K562 (cell line): ENCODE results near the gene CLK3. TPM values are rescaled to one million over a fixed set of nuclear protein-coding genes. Genes with fewer than 3 reads are reported as not detected.

ENCODE experiments used
- ATAC-seq: fragments of 200-7000 bp; cut with Tn5 transposase; 3 replicates; pipeline ENCODE4 v1.9.1; 2020; ENCODE audit warnings: moderate library complexity
- BruUV-seq: library from RNA; stranded (reverse); fragments of 400-500 nt; replicated peaks from 2 replicates; lab custom pipeline; 2021; lab: Mats Ljungman, UMichigan
- CTCF ChIA-PET: fragments of 300-600 bp; formaldehyde crosslinking; extraction: SDS; loops from one replicate; lab custom pipeline; 2021; ENCODE audit warnings: low intra/inter-chr PET ratio; lab: Yijun Ruan, JAX
- POLR2A ChIA-PET: fragments of 300-600, 350-650 bp; sonication (Branson Sonifier 250); formaldehyde crosslinking; extraction: SDS; loops from one replicate; lab custom pipeline; 2021; ENCODE audit warnings: antibody characterized with exemption, inconsistent platforms; lab: Yijun Ruan, JAX
- DNase-seq, 4 experiments: peaks; one replicate each; pipeline versions ENCODE4 v3.0.0 to v3.0.0-alpha.2; 2011 to 2018; ENCODE audit warnings: low spot score in 3 of 4, mixed read lengths in 3 of 4; ENCODE audit errors: extremely low read depth in 1 of 4
- FAIRE-seq: peaks from 2 replicates; lab custom pipeline; 2011; peaks lifted over from hg19 to GRCh38; lab: Jason Lieb, UNC
- H2AFZ ChIP-seq: 2 replicates; pipeline ENCODE4 v1.6.0; 2011; ENCODE audit warnings: low read depth, low read length, control low read depth, inconsistent platforms
- H3K27ac ChIP-seq: fragments of 200-600 bp; 3 replicates; pipeline ENCODE4 v1.8.0; 2011; ENCODE audit warnings: low read depth, mild to moderate bottlenecking, control low read depth, inconsistent platforms, low read length, moderate library complexity, mixed read lengths; ENCODE audit errors: extremely low read depth
- H3K27me3 ChIP-seq, 2 experiments: fragments of 300-600 bp in 1 of 2; 2 replicates in 1 of 2; 3 replicates in 1 of 2; pipeline versions ENCODE4 v1.6.0 to v1.8.0; 2011; ENCODE audit warnings: inconsistent platforms in 2 of 2, low read length in 2 of 2, mild to moderate bottlenecking in 1 of 2, mixed read lengths in 1 of 2, moderate library complexity in 1 of 2; ENCODE audit not compliant: control insufficient read depth in 2 of 2, insufficient read depth in 2 of 2
- H3K36me3 ChIP-seq: fragments of 300-600 bp; 3 replicates; pipeline ENCODE4 v1.8.0; 2011; ENCODE audit warnings: mild to moderate bottlenecking, low read length, inconsistent platforms; ENCODE audit not compliant: control insufficient read depth, insufficient read depth
- H3K4me1 ChIP-seq, 2 experiments: fragments of 200-600 bp in 1 of 2; replicated peaks in 1 of 2; 2 replicates in 1 of 2; 3 replicates in 1 of 2; pipeline versions ENCODE4 v1.5.1 to v1.8.0; 2011; ENCODE audit warnings: inconsistent platforms in 2 of 2, low read length in 2 of 2, mild to moderate bottlenecking in 1 of 2, mixed read lengths in 1 of 2, moderate library complexity in 1 of 2; ENCODE audit not compliant: control insufficient read depth in 2 of 2, insufficient read depth in 2 of 2
- H3K4me2 ChIP-seq: 2 replicates; pipeline ENCODE4 v1.6.1; 2011; ENCODE audit warnings: low read length, control low read depth, inconsistent platforms, mixed read lengths; ENCODE audit not compliant: insufficient read depth
- H3K4me3 ChIP-seq: fragments of 200-600 bp; sonication (generic), shearing (Covaris generic); 2 replicates; pipeline ENCODE4 v1.5.1; 2016; ENCODE audit warnings: control low read depth, inconsistent platforms
- H3K79me2 ChIP-seq: fragments of 200-600 bp; 3 replicates; pipeline ENCODE4 v1.8.0; 2011; ENCODE audit warnings: low read length, inconsistent platforms; ENCODE audit not compliant: control insufficient read depth, insufficient read depth
- H3K9ac ChIP-seq, 2 experiments: 2 replicates each; pipeline versions ENCODE4 v1.6.0 to v1.6.1; 2011; ENCODE audit warnings: low read depth in 2 of 2, low read length in 2 of 2, control low read depth in 1 of 2, inconsistent platforms in 1 of 2, mild to moderate bottlenecking in 1 of 2, mixed read lengths in 1 of 2; ENCODE audit not compliant: insufficient read depth in 1 of 2
- H3K9me1 ChIP-seq: one replicate; pipeline ENCODE4 v1.6.0; 2011; ENCODE audit warnings: inconsistent platforms, mild to moderate bottlenecking, low read length, moderate library complexity; ENCODE audit not compliant: control insufficient read depth, insufficient read depth
- H3K9me3 ChIP-seq: replicated peaks from 2 replicates; pipeline ENCODE4 v1.5.1; 2011; ENCODE audit warnings: low read depth, low read length, inconsistent platforms; ENCODE audit not compliant: control insufficient read depth, insufficient read depth
- H4K20me1 ChIP-seq: replicated peaks from 2 replicates; pipeline ENCODE4 v1.6.1; 2011; ENCODE audit warnings: low read length, inconsistent platforms, mixed read lengths; ENCODE audit not compliant: control insufficient read depth, insufficient read depth
- CSDE1 ChIP-seq, 2 experiments: fragments of 450-650 bp; IDR thresholded peaks; 2 replicates each; pipeline ENCODE4 v1.6.1; 2016; ENCODE audit warnings: mild to moderate bottlenecking in 1 of 2
- FOXO4 ChIP-seq: fragments of 450-650 bp; formaldehyde crosslinking; IDR thresholded peaks from 2 replicates; pipeline ENCODE4 v1.4.0; 2020; ENCODE audit warnings: mild to moderate bottlenecking, moderate library complexity
- PKNOX1 ChIP-seq: fragments of 450-650 bp; IDR thresholded peaks from 2 replicates; pipeline ENCODE4 v1.6.1; 2016
- WGBS: fragments of 100-300 bp; shearing (Covaris generic); methylation state at CpG from one replicate; pipeline ENCODE4 v1.1.6; 2016; ENCODE audit warnings: low coverage, mixed read lengths; ENCODE audit not compliant: insufficient coverage; ENCODE audit errors: missing lambda C conversion rate; 5-methylcytosine and 5-hydroxymethylcytosine counted together
- in situ Hi-C: fragments of 300-500 bp; cut with MboI; formaldehyde crosslinking; loops from 4 replicates; pipeline ENCODE4 v1.15.0; 2018; ENCODE audit warnings: inconsistent platforms, mixed read lengths
- intact Hi-C: fragments of 100-400 bp; cut with micrococcal nuclease; formaldehyde crosslinking; loops from 2 replicates; pipeline ENCODE4 v1.14.2; 2022
- polyA plus RNA-seq, 8 experiments: library from polyadenylated mRNA; depleted of rRNA in 4 of 8; stranded (reverse) in 5 of 8; unstranded in 3 of 8; fragments of >200 nt; fragmentation: Nextera tagmentation in 2 of 8; fragmentation: Illumina TruSeq in 1 of 8; extraction: Ambion mirVana in 2 of 8; extraction: Trizol in 1 of 8; gene quantifications; 2 replicates each; pipeline versions ENCODE4 v1.2.1 to v1.2.3, GENCODE V29; 2011 to 2014; ENCODE audit warnings: inconsistent platforms in 1 of 8, missing spikeins in 1 of 8
- total RNA-seq, 7 experiments: library from RNA; depleted of rRNA in 6 of 7; stranded (reverse); fragments of >200 nt in 6 of 7; fragmentation: Illumina TruSeq in 2 of 7; extraction: Trizol in 2 of 7; gene quantifications; 2 replicates each; pipeline versions ENCODE4 v1.2.1 to v1.2.3, GENCODE V29; 2011 to 2021; ENCODE audit warnings: low replicate concordance in 1 of 7

The CLK3 gene
- total and polyA plus RNA-seq, 9 of the 15 experiments (the other 6 are each of a cell fraction or from before 2014, with no cell fraction given): 1.2 to 95.2 (median 51.7) TPM

- peak; percentile 38; the same call in 1 of the 2 replicates for TF ChIP-seq PKNOX1
- TF ChIP-seq FOXO4 (CRISPR knock-in tag): peak; percentile 38; the same call in 1 of the 2 replicates
Observed at GRCh38 chr15:74598126-74598842, 17.4 kb upstream of the CLK3 start (continued).

DNA sequence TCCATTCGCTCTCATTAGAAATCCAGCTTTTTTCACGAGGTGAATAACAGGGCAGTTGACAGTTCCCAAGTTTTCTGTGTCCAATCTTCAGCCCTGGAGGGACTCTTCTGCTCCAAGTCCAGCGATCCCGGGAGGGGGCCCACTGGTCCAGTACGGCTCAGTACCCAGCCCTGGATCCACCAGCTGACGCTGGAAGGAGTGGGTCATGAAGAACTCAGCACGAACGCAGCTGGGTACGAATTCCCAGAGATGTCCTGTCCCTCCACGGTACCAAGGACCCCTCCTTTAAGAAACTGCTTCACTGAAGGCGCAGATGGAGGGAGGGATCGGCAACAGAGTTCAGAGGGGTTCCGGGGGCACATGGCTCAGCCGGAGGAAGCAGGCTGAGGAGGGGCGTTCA is 16.5 kb upstream of the CLK3 start:
- Histone ChIP-seq H3K4me1 (peaks cover 11 to 43% of the 10 kb centered on the region in 2 experiments; a peak in 4 of 5 replicates), H3K79me2 (peaks cover 17% of the 10 kb centered on the region), H3K27ac (no peak overlapping the region), H3K9me3 (no peaks in the 10 kb centered on the region), H2AFZ (peak overlapping the region; percentile 95; the same call in 1 of the 2 replicates), H4K20me1 (no peaks in the 10 kb centered on the region), H3K4me3 (peak overlapping the region; percentile 46), H3K36me3 (no peaks in the 10 kb centered on the region; the same call in 2 of the 3 replicates), H3K4me2 (peak overlapping the region; percentile 92), H3K27me3 (no peaks in the 10 kb centered on the region), H3K9me1 (no peaks in the 10 kb centered on the region), H3K9ac (peak overlapping the region; percentile 77 to 98)
- ChIA-PET POLR2A (interaction anchor here (0.6 to 8.4 kb wide), 5 partner anchors 8 to 164 kb away, joined by 3 to 111 read pairs (median 4); partner anchors contain the start of gene CLK3), CTCF (no interaction called here)
- 80% methylated on average over 14 of the region's 15 CpGs for WGBS
- in situ Hi-C loops: no loop called here
- DNase-seq (no peak), FAIRE-seq (no peak), ATAC-seq (no peak)
- BruUV-seq: no TSS peak
- intact Hi-C loops: loop anchor here (5.0 kb wide), 1 partner anchor 52 kb away; no protein-coding TSS in a partner anchor
- TF ChIP-seq FOXO4 (CRISPR knock-in tag): no peak
- TF ChIP-seq CSDE1 (IDR thresholded peaks at IDR 0.05): no peak
